Liver (tissue), 9 donors: Measurements from ENCODE around the gene ZMYND11. TPM values are rescaled to one million over a fixed set of nuclear protein-coding genes. Genes with fewer than 3 reads are reported as not detected.

Experiments
- DNase-seq: peaks from one replicate; pipeline ENCODE4 v3.0.0-alpha.2; 2017; ENCODE audit warnings: low spot score
- H3K27ac ChIP-seq, 2 donors: one replicate each; pipeline ENCODE4 v1.7.0; 2013; ENCODE audit warnings: inconsistent platforms in 2 of 2, low read length in 2 of 2, control low read depth in 1 of 2, low read depth in 1 of 2, mild to moderate bottlenecking in 1 of 2
- H3K27me3 ChIP-seq, 4 donors: one replicate each; pipeline versions ENCODE4 v1.6.1 to v1.7.0; 2013; ENCODE audit warnings: low read length in 3 of 4, inconsistent platforms in 1 of 4, mild to moderate bottlenecking in 1 of 4, moderate library complexity in 1 of 4; ENCODE audit not compliant: control insufficient read depth in 4 of 4, insufficient read depth in 4 of 4
- H3K36me3 ChIP-seq, 4 donors: one replicate each; pipeline versions ENCODE4 v1.6.1 to v1.7.0; 2013; ENCODE audit warnings: low read length in 3 of 4, mild to moderate bottlenecking in 3 of 4, low read depth in 1 of 4, moderate library complexity in 1 of 4; ENCODE audit not compliant: control insufficient read depth in 4 of 4, insufficient read depth in 3 of 4
- H3K4me1 ChIP-seq, 4 donors: one replicate each; pipeline versions ENCODE4 v1.6.1 to v1.7.0; 2013; ENCODE audit warnings: low read length in 3 of 4, mild to moderate bottlenecking in 3 of 4, moderate library complexity in 1 of 4; ENCODE audit not compliant: control insufficient read depth in 4 of 4, insufficient read depth in 4 of 4
- H3K4me3 ChIP-seq, 3 donors: one replicate each; pipeline versions ENCODE4 v1.6.1 to v1.7.0; 2013; ENCODE audit warnings: low read length in 3 of 3, control low read depth in 1 of 3, low read depth in 1 of 3, mild to moderate bottlenecking in 1 of 3
- H3K9ac ChIP-seq, 2 donors: one replicate each; pipeline ENCODE4 v1.7.0; 2013; ENCODE audit warnings: low read length in 2 of 2, mild to moderate bottlenecking in 2 of 2, moderate library complexity in 2 of 2, control low read depth in 1 of 2, low read depth in 1 of 2
- H3K9me3 ChIP-seq, 4 donors: one replicate each; pipeline versions ENCODE4 v1.6.1 to v1.7.0; 2013; ENCODE audit warnings: low read length in 3 of 4; ENCODE audit not compliant: control insufficient read depth in 4 of 4
- CTCF ChIP-seq: fragments of 150-350 bp; IDR thresholded peaks from 2 replicates; pipeline ENCODE4 v1.5.1; 2017; ENCODE audit warnings: improper control_type of control experiment, low read depth, low read length; ENCODE audit not compliant: missing input control
- FOXA1 ChIP-seq: IDR thresholded peaks from 2 replicates; pipeline ENCODE4 v1.6.1; 2016; ENCODE audit warnings: antibody characterized with exemption
- FOXA2 ChIP-seq: IDR thresholded peaks from 2 replicates; pipeline ENCODE4 v1.6.1; 2016; ENCODE audit warnings: antibody characterized with exemption
- GABPA ChIP-seq, 2 donors: IDR thresholded peaks in 1 of 2; conservative IDR thresholded peaks in 1 of 2; 2 replicates each; pipeline ENCODE4 v1.6.1; 2016; ENCODE audit warnings: antibody characterized with exemption in 2 of 2, mild to moderate bottlenecking in 1 of 2, moderate library complexity in 1 of 2
- HNF4A ChIP-seq, 2 donors: conservative IDR thresholded peaks; 2 replicates each; pipeline ENCODE4 v1.6.1; 2016; ENCODE audit warnings: antibody characterized with exemption in 2 of 2, mild to moderate bottlenecking in 2 of 2
- JUND ChIP-seq, 2 donors: IDR thresholded peaks; 2 replicates each; pipeline ENCODE4 v1.6.1; 2016; ENCODE audit warnings: antibody characterized with exemption in 2 of 2
- RAD21 ChIP-seq, 2 donors: IDR thresholded peaks; 2 replicates each; pipeline ENCODE4 v1.6.1; 2016; ENCODE audit warnings: antibody characterized with exemption in 2 of 2, mild to moderate bottlenecking in 2 of 2
- SP1 ChIP-seq: IDR thresholded peaks from 2 replicates; pipeline ENCODE4 v1.6.1; 2018; ENCODE audit warnings: antibody characterized with exemption, mild to moderate bottlenecking
- YY1 ChIP-seq: IDR thresholded peaks from 2 replicates; pipeline ENCODE4 v1.6.1; 2016; ENCODE audit warnings: antibody characterized with exemption, mild to moderate bottlenecking
- ZBTB33 ChIP-seq: IDR thresholded peaks from 2 replicates; pipeline ENCODE4 v1.6.1; 2016; ENCODE audit warnings: antibody characterized with exemption
- WGBS: extraction: QIAGEN DNeasy Blood & Tissue Kit; methylation state at CpG from one replicate; pipeline ENCODE4 v1.1.7; 2013; 5-methylcytosine and 5-hydroxymethylcytosine counted together
- polyA plus RNA-seq, 2 donors: library from polyadenylated mRNA; stranded (reverse) in 1 of 2; unstranded in 1 of 2; fragments of 200-250 nt in 1 of 2; fragments of >200 nt in 1 of 2; fragmentation: Nextera tagmentation in 1 of 2; extraction: Ambion mirVana in 1 of 2; gene quantifications; one replicate each; pipeline versions ENCODE4 v1.2.1 to v1.2.3, GENCODE V29; 2013 to 2015
- total RNA-seq, 2 donors: library from RNA; depleted of rRNA; stranded (reverse); fragments of >200 nt; gene quantifications; one replicate each; pipeline ENCODE4 v1.2.3, GENCODE V29; 2014
- TF ChIP-seq, protein P1 (sequence below): IDR thresholded peaks from 2 replicates; pipeline ENCODE4 v1.6.1; 2016; ENCODE audit warnings: antibody characterized with exemption
- TF ChIP-seq, protein P2 (sequence below): IDR thresholded peaks from 2 replicates; pipeline ENCODE4 v1.6.1; 2016; ENCODE audit warnings: antibody characterized with exemption, mild to moderate bottlenecking
- TF ChIP-seq, protein P3 (sequence below): IDR thresholded peaks from 2 replicates; pipeline ENCODE4 v1.6.1; 2016; ENCODE audit warnings: antibody characterized with exemption
- donor health status: healthy.
- donor health status: healthy.
- donor health status: healthy.
- donor health status: healthy.
- donor health status: healthy.

ZMYND11 gene
- total and polyA plus RNA-seq, 4 donors = 13.2 to 34.3 (median 16.9) TPM

DNA sequence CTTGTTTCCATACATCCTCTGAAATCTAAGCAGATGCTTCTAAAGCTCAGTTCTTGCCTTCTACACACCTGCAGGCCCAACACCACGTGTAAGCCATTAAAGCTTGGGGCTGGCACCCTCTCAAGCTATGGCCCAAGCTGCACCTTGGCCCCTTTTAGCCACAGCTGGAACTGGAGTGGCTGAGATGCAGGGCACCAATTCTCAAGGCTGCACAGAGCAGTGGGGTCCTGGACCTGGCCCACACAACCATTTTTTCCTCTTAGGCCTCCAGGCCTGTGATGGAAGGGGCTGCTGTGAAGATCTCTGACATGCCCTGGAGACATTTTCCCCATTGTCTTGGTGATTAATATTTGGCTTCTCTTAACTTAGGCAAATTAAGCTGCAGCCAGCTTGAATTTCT, 38.8 kb upstream of the ZMYND11 start:
- H3K9ac ChIP-seq = no peak overlapping the region
- H3K36me3 ChIP-seq = no peaks in the 10 kb centered on the region
- peaks cover 2 to 17% (median 3%) of the 10 kb centered on the region in 4 donors for H3K9me3 ChIP-seq
- no peak for DNase-seq
- no peaks in the 10 kb centered on the region for H3K4me1 ChIP-seq
- no peak overlapping the region for H3K4me3 ChIP-seq
- TF ChIP-seq, protein P1, sequence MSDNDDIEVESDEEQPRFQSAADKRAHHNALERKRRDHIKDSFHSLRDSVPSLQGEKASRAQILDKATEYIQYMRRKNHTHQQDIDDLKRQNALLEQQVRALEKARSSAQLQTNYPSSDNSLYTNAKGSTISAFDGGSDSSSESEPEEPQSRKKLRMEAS = no peak
- no peak for TF ChIP-seq FOXA1
- TF ChIP-seq, protein P2, sequence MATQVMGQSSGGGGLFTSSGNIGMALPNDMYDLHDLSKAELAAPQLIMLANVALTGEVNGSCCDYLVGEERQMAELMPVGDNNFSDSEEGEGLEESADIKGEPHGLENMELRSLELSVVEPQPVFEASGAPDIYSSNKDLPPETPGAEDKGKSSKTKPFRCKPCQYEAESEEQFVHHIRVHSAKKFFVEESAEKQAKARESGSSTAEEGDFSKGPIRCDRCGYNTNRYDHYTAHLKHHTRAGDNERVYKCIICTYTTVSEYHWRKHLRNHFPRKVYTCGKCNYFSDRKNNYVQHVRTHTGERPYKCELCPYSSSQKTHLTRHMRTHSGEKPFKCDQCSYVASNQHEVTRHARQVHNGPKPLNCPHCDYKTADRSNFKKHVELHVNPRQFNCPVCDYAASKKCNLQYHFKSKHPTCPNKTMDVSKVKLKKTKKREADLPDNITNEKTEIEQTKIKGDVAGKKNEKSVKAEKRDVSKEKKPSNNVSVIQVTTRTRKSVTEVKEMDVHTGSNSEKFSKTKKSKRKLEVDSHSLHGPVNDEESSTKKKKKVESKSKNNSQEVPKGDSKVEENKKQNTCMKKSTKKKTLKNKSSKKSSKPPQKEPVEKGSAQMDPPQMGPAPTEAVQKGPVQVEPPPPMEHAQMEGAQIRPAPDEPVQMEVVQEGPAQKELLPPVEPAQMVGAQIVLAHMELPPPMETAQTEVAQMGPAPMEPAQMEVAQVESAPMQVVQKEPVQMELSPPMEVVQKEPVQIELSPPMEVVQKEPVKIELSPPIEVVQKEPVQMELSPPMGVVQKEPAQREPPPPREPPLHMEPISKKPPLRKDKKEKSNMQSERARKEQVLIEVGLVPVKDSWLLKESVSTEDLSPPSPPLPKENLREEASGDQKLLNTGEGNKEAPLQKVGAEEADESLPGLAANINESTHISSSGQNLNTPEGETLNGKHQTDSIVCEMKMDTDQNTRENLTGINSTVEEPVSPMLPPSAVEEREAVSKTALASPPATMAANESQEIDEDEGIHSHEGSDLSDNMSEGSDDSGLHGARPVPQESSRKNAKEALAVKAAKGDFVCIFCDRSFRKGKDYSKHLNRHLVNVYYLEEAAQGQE = no peak
- TF ChIP-seq YY1 = no peak
- no peak for TF ChIP-seq HNF4A (conservative IDR thresholded peaks at IDR 0.05)
- TF ChIP-seq GABPA (IDR thresholded peaks at IDR 0.05 in 1 of 2, conservative IDR thresholded peaks at IDR 0.05 in 1 of 2) = no peak
- TF ChIP-seq FOXA2 = no peak
- 12% methylated on average over 1 of the region's 1 CpG for WGBS
- no peak overlapping the region for H3K27ac ChIP-seq
- no peaks in the 10 kb centered on the region for H3K27me3 ChIP-seq

GRCh38 chr10:104416-104815, 30.8 kb upstream of the ZMYND11 start:
- no peak overlapping the region for H3K27ac ChIP-seq
- TF ChIP-seq, protein P3, sequence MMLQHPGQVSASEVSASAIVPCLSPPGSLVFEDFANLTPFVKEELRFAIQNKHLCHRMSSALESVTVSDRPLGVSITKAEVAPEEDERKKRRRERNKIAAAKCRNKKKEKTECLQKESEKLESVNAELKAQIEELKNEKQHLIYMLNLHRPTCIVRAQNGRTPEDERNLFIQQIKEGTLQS = no peak
- H3K36me3 ChIP-seq = no peaks in the 10 kb centered on the region
- no peaks in the 10 kb centered on the region for H3K4me1 ChIP-seq
- WGBS = 86% methylated on average over 4 of the region's 4 CpGs
- H3K27me3 ChIP-seq = no peaks in the 10 kb centered on the region
- no peak overlapping the region for H3K9ac ChIP-seq
- no peaks in the 10 kb centered on the region for H3K9me3 ChIP-seq
- DNase-seq = no peak
- H3K4me3 ChIP-seq = no peak overlapping the region

DNA sequence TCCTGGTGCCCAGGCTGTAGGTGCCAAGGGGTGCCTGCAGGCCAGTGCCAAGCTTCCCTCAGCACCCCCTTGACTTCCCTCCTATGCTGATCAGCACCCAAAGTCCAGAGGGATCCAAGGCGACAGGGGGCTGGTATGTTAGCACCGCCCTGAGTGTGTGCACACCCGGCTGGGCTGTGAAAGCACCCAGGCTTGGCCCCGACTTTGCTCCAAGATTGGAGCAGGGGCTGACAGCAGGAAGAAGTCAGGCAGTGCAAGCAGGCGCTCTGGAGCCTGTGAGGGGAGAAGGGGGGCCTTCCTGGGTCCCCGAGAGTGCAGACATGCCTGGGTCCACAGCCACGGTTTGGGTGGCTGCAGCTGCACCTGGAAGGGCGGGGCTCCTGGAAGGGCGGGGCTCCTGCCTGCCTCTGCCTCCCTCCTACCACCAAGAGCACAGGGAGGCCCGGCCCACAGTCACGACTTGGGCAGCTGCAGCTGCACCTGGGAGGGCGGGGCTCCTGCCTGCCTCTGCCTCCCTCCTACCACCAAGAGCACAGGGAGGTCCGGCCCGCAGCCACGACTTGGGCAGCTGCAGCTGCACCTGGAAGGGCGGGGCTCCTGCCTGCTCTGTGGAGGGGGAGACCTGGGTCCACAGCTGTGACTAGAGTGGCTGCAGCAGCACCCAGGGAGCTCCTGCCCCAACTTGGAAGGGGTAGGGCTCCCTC, 30.2 kb upstream of the ZMYND11 start:
- Histone ChIP-seq H3K9ac (no peak overlapping the region), H3K36me3 (no peaks in the 10 kb centered on the region), H3K9me3 (no peaks in the 10 kb centered on the region), H3K4me1 (no peaks in the 10 kb centered on the region), H3K4me3 (no peak overlapping the region), H3K27ac (no peak overlapping the region), H3K27me3 (no peaks in the 10 kb centered on the region)
- WGBS = 90% methylated on average over 16 of the region's 16 CpGs
- TF ChIP-seq SP1 (no peak), ZBTB33 (no peak), YY1 (no peak), JUND (IDR thresholded peaks at IDR 0.05) (no peak), CTCF (no peak), FOXA2 (no peak), RAD21 (IDR thresholded peaks at IDR 0.05) (no peak)
- TF ChIP-seq, protein P3 = no peak
- TF ChIP-seq, protein P1 = no peak
- TF ChIP-seq, protein P2 = no peak
- no peak for DNase-seq
